Smooth muscle cell (in vitro differentiated cells): ENCODE measurements around the gene TMEM62. TPM values are rescaled to one million over a fixed set of nuclear protein-coding genes. Genes with fewer than 3 reads are reported as not detected.
"Not testable (repeated sequence)": the region's sequence is repeated elsewhere in the genome, so short reads cannot be mapped to it uniquely, and the experiment has no call there.

ENCODE experiments used
- DNase-seq: peaks from one replicate; lab custom pipeline; 2025; ENCODE audit not compliant: unreplicated experiment; lab: John Stamatoyannopoulos, UW
- H2AFZ ChIP-seq: fragments of 200-600 bp; sonication (generic); 2 replicates; pipeline ENCODE4 v1.6.0; 2016; ENCODE audit warnings: antibody characterized with exemption, low read depth, mild to moderate bottlenecking
- H3F3A ChIP-seq: fragments of 200-600 bp; sonication (generic); 2 replicates; pipeline ENCODE4 v1.6.0; 2017; ENCODE audit warnings: antibody characterized with exemption, low read depth
- H3K27ac ChIP-seq: fragments of 200-600 bp; sonication (generic); 2 replicates; pipeline ENCODE4 v1.5.1; 2016; ENCODE audit warnings: low read depth, mild to moderate bottlenecking
- H3K27me3 ChIP-seq: fragments of 200-600 bp; sonication (generic); 2 replicates; pipeline ENCODE4 v1.6.1; 2016; ENCODE audit warnings: low read depth, mild to moderate bottlenecking
- H3K36me3 ChIP-seq: fragments of 200-600 bp; sonication (generic); 2 replicates; pipeline ENCODE4 v1.5.1; 2016; ENCODE audit warnings: low read depth
- H3K4me1 ChIP-seq: fragments of 200-600 bp; sonication (generic); 2 replicates; pipeline ENCODE4 v1.5.1; 2016; ENCODE audit warnings: low read depth
- H3K4me2 ChIP-seq: fragments of 200-600 bp; sonication (generic); 2 replicates; pipeline ENCODE4 v1.6.0; 2016; ENCODE audit warnings: mild to moderate bottlenecking
- H3K4me3 ChIP-seq: fragments of 200-600 bp; sonication (generic); 2 replicates; pipeline ENCODE4 v1.5.1; 2016; ENCODE audit warnings: mild to moderate bottlenecking
- H3K79me2 ChIP-seq: fragments of 200-600 bp; sonication (generic); 2 replicates; pipeline ENCODE4 v1.6.0; 2016; ENCODE audit warnings: low read depth, mild to moderate bottlenecking
- H3K9ac ChIP-seq: fragments of 200-600 bp; sonication (generic); 2 replicates; pipeline ENCODE4 v1.6.0; 2016; ENCODE audit warnings: low read depth
- H3K9me3 ChIP-seq: fragments of 200-600 bp; sonication (generic); replicated peaks from 2 replicates; pipeline ENCODE4 v1.5.1; 2016; ENCODE audit warnings: low read depth
- H4K20me1 ChIP-seq: fragments of 200-600 bp; sonication (generic); 2 replicates; pipeline ENCODE4 v1.6.0; 2016; ENCODE audit warnings: low read depth
- CTCF ChIP-seq: fragments of 200-600 bp; sonication (generic); IDR thresholded peaks from 2 replicates; pipeline ENCODE4 v1.5.1; 2017; ENCODE audit warnings: borderline replicate concordance, mild to moderate bottlenecking, antibody characterized with exemption; ENCODE audit not compliant: insufficient read depth, poor library complexity, severe bottlenecking
- WGBS: methylation state at CpG from one replicate; pipeline ENCODE4 v1.1.7; 2016; ENCODE audit warnings: low lambda C conversion rate; 5-methylcytosine and 5-hydroxymethylcytosine counted together
- polyA plus RNA-seq: library from polyadenylated mRNA; unstranded; fragments of >200 nt; fragmentation: Nextera tagmentation; extraction: Ambion mirVana; gene quantifications from 2 replicates; pipeline ENCODE4 v1.2.1, GENCODE V29; 2016
- total RNA-seq: library from RNA; depleted of rRNA; stranded (reverse); fragments of >200 nt; gene quantifications from 2 replicates; pipeline ENCODE4 v1.2.3, GENCODE V29; 2014

TMEM62 gene
- total and polyA plus RNA-seq, 2 experiments from 2014 or later, result 3.1 to 12.0 TPM

GRCh38 chr15:43125100-43125661 is 8.2 kb upstream of the TMEM62 start:
- no peak for DNase-seq
- Histone ChIP-seq H3K4me3 (no peak overlapping the region), H3F3A (no peaks in the 10 kb centered on the region), H4K20me1 (no peaks in the 10 kb centered on the region), H3K9ac (no peak overlapping the region), H3K9me3 (no peaks in the 10 kb centered on the region), H3K4me1 (no peaks in the 10 kb centered on the region), H3K36me3 (no peaks in the 10 kb centered on the region), H2AFZ (no peak overlapping the region), H3K4me2 (no peak overlapping the region), H3K79me2 (no peaks in the 10 kb centered on the region), H3K27me3 (peaks cover 8% of the 10 kb centered on the region), H3K27ac (no peak overlapping the region)
- 76% methylated on average over 3 of the region's 3 CpGs for WGBS
- no peak for TF ChIP-seq CTCF

GRCh38 chr15:43126356-43126755 is 7.0 kb upstream of the TMEM62 start:
- H3K4me3 ChIP-seq, result no peak overlapping the region
- no peak overlapping the region for H3K27ac ChIP-seq
- H2AFZ ChIP-seq, result no peak overlapping the region
- no peaks in the 10 kb centered on the region for H3K9me3 ChIP-seq
- no peaks in the 10 kb centered on the region for H3K27me3 ChIP-seq
- no peaks in the 10 kb centered on the region for H3F3A ChIP-seq
- 84% methylated on average over 6 of the region's 6 CpGs for WGBS
- H3K36me3 ChIP-seq, result no peaks in the 10 kb centered on the region
- DNase-seq, result no peak
- TF ChIP-seq CTCF, result no peak
- no peak overlapping the region for H3K4me2 ChIP-seq
- H3K79me2 ChIP-seq, result no peaks in the 10 kb centered on the region
- H3K9ac ChIP-seq, result no peak overlapping the region
- H4K20me1 ChIP-seq, result no peaks in the 10 kb centered on the region
- H3K4me1 ChIP-seq, result no peaks in the 10 kb centered on the region

- no peaks in the 10 kb centered on the region for H3K9me3 ChIP-seq
- no peak for DNase-seq
- no peak overlapping the region for H3K4me3 ChIP-seq
- no peaks in the 10 kb centered on the region for H3F3A ChIP-seq
- no peaks in the 10 kb centered on the region for H3K79me2 ChIP-seq
- no peaks in the 10 kb centered on the region for H4K20me1 ChIP-seq
- H3K4me1 ChIP-seq, result no peaks in the 10 kb centered on the region
- H3K36me3 ChIP-seq, result no peaks in the 10 kb centered on the region
- 94% methylated on average over 2 of the region's 2 CpGs for WGBS
- no peak overlapping the region for H2AFZ ChIP-seq
- no peak overlapping the region for H3K27ac ChIP-seq
- H3K9ac ChIP-seq, result no peak overlapping the region
- no peak for TF ChIP-seq CTCF
- no peak overlapping the region for H3K4me2 ChIP-seq
- H3K27me3 ChIP-seq, result no peaks in the 10 kb centered on the region
Measured at GRCh38 chr15:43127752-43128151, 5.6 kb upstream of the TMEM62 start.

- not testable (repeated sequence) for DNase-seq, H4K20me1 ChIP-seq, H3K79me2 ChIP-seq, H3K4me1 ChIP-seq, H3K36me3 ChIP-seq, H3F3A ChIP-seq, H2AFZ ChIP-seq, H3K27me3 ChIP-seq, H3K9me3 ChIP-seq, H3K27ac ChIP-seq, H3K9ac ChIP-seq, H3K4me3 ChIP-seq, H3K4me2 ChIP-seq
- 71% methylated on average over 10 of the region's 10 CpGs for WGBS
Measured at GRCh38 chr15:43128174-43128979, 5.0 kb upstream of the TMEM62 start.
